Left colon (tissue), 2 donors: ENCODE results near the gene HS3ST5. TPM values are rescaled to one million over a fixed set of nuclear protein-coding genes. Genes with fewer than 3 reads are reported as not detected.
"Not testable (repeated sequence)": the region's sequence is repeated elsewhere in the genome, so short reads cannot be mapped to it uniquely, and the experiment has no call there.

Source experiments
- ATAC-seq: fragments of 200-7000 bp; cut with Tn5 transposase; one replicate; pipeline ENCODE4 v1.9.1; 2020; ENCODE audit warnings: mild to moderate bottlenecking, moderate library complexity
- DNase-seq, 2 donors: peaks; one replicate each; pipeline ENCODE4 v3.0.0-alpha.2; 2020
- intact Hi-C, 2 donors: fragments of 100-400 bp; cut with DNase I in 1 of 2; cut with micrococcal nuclease in 1 of 2; formaldehyde crosslinking; loops; one replicate each; pipeline versions ENCODE4 v1.11.2 to v1.14.0; 2022; cut with DNase I, micrococcal nuclease
- total RNA-seq, 2 donors: library from RNA; stranded (reverse); fragmentation: NEBNext Ultra II Directional; extraction: Animal tissue kit (Norgen Biotek cat#: 25700); gene quantifications; one replicate each; pipeline ENCODE4 v1.2.1, GENCODE V29; 2021
- donor health status: DM: no; HTN: no; CAD: no.
- donor health status: DM: yes; HTN: yes; CAD: no.

Gene HS3ST5
- total RNA-seq, 2 donors from 2014 or later = 0.20 TPM; not detected in 1

- intact Hi-C loops = no loop called here
- ATAC-seq (no peak), DNase-seq (no peak)
Measured at GRCh38 chr6:114081730-114082129, 261.1 kb downstream of the HS3ST5 start.

DNA sequence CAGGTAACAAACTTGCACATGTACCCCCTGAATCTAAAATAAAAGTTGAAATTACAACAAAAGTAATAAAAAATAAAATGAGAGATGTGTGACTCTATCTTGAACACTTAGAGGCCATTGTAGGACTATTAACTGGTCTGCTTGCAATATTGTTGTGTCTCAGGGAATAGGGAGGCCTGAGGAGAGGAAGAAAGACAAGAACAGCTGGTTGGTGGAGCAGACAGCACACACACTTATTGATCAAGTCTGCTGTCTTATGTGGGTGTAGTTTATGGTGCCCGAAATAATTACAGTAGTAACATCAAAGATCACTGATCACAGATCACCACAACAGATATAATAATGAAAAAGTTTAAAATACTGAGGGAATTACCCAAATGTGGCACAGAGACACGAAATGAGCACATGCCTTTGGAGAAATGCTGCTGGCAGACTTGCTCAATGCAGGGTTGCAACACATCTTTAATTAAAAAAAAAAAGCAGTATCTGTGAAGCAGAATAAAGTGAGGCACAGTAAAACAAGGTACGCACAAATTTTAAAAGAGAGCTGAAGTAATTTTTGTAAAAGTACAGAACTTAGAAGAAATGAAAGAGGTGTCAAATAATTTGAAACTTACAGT lies 261.8 kb downstream of the HS3ST5 start:
- DNase-seq = no peak
- intact Hi-C loops = no loop called here

DNA sequence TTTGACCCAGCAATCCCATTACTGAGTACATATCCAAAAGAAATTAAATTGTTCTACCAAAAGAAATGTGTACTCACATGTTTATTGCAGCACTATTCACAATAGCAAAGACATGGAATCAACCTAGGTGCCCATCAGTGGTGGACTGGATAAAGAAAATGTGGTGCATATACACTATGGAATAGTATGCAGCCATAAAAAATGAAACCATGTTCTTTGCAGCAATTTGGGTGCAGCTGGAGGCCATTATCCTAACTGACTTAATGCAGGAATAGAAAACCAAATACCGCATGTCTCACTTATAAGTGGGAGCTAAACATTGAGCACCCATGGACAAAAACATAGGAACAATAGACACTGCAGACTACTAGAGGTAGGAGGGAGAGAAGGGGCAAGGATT lies 262.4 kb downstream of the HS3ST5 start:
- ATAC-seq, intact Hi-C loops: not testable (repeated sequence)

More for the DNA sequence above, 261.8 kb downstream of the HS3ST5 start:
- no peak for ATAC-seq

DNA sequence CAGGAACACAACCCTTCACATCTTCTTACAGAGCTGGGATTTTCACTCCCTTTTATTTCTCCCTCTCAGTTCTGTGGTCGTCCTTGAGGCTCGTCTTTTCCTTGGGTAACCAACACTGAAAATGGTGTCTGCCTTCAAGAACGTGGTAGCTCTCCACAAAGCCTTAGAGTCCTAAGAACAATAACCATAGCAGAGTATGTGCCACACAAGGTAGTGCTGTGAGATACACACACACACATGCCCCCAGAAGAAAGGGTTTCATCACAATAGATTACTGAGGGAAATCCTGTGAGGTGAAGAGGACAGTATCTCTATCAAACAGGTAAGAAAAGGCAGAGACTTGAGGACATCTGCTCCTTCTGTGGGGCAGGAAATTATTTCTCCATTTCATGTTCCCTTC lies 267.0 kb downstream of the HS3ST5 start:
- intact Hi-C loops = no loop called here
- no peak for DNase-seq
- ATAC-seq = no peak

More for the DNA sequence above, 262.4 kb downstream of the HS3ST5 start:
- not testable (repeated sequence) for DNase-seq

DNA sequence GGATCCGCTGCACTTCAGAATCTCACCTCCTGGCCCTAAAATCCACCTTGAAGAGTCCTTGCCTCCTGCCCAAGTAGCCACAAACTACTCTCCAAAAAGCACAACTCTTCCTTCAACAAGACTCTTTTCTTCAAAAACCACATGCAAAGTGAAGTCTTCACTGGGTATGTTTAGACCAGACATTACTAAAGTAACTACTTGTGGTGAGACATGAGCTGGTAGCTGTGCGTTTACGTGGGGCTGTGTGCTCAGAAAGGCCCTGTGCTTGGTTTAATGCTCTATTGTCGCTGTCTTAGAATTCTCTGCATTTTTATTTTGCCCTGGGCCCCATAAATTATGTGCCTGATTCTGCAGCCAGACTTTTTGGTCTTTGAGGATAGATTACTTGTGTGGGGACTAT lies 267.5 kb downstream of the HS3ST5 start:
- ATAC-seq = no peak
- intact Hi-C loops = no loop called here
- DNase-seq = no peak

DNA sequence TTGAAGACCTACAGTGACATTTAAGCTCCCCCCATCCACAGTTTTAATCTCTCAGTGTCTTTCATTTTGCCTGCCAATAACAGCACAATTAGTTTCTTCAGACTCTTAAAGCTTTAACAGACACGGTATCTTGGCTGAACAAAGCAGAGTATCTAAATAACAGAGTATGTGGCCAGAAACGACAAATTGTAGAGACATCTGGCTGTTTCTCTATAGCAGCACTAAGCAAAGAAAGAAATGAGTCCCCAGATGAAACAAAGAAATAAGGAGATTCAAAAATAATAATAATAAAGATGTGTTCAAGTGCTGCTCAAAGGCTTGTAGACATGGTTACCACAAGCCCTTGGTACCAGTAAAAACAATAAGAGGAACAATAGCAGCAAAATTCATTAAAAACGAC lies 274.1 kb downstream of the HS3ST5 start:
- ATAC-seq (no peak), DNase-seq (no peak)
- intact Hi-C loops = no loop called here

DNA sequence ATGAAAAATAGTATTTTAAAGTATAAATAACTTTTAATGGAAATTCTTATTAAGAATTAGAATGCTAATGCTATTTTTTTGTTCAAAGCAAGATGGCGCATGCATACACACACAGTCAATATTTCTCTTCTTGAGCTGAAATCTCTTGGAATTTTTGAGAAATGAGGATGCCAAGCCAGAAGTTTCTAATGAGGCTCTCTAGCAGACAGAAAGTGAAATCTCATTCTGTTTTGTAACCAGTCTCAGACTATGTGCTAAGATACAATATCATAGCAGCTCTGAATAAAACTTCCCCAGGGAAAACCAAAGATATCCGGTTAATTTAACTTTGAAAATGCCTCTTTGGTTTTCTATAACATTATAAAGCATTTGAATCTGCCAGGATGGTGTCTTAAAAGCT lies 274.7 kb downstream of the HS3ST5 start:
- ATAC-seq = no peak
- intact Hi-C loops = no loop called here

GRCh38 chr6:114064862-114065261 lies 278.0 kb downstream of the HS3ST5 start:
- DNase-seq = no peak
- intact Hi-C loops = no loop called here

More for the DNA sequence above, 274.7 kb downstream of the HS3ST5 start:
- DNase-seq = no peak

DNA sequence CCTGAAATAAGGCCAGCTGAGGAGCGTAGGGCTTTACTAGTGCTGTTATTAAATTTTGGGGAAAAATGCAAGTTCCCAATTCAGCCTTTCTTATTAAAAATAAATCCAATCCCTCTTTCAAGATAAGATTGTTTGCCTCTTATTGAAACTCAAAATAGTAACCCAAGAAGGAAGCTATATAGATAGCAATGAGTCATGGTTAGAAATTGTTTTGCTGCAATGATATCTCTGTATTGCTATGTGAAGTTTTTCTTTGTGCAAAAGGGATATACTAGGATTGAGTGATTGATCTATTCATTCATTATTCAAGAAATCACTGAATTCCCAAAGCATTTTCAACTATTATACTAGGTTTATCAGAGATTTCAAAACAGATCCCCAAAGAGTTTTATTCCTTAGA lies 278.9 kb downstream of the HS3ST5 start:
- intact Hi-C loops = no loop called here
- DNase-seq (no peak), ATAC-seq (no peak)

More at GRCh38 chr6:114064862-114065261, 278.0 kb downstream of the HS3ST5 start:
- no peak for ATAC-seq

- no peak for DNase-seq
- no peak for ATAC-seq
- intact Hi-C loops = no loop called here
Measured at GRCh38 chr6:114062199-114062598, 280.6 kb downstream of the HS3ST5 start.

DNA sequence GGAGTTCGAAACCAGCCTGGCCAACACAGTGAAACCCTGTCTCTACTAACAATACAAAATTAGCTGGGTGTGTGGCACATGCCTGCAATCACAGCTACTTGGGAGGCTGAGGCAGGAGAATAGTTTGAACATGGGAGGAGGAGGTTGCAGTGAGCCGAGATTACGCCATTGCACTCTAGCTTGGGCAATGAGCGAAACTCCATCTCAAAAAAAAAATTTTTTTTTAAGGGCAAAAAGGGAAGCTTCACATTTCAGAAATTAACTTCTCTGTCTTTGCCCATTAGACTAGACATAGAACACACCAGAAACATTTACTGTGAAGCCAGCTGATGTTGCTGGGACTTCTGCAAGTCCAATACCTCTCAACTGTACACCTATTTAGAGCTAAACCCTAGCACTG lies 281.1 kb downstream of the HS3ST5 start:
- intact Hi-C loops = no loop called here
- DNase-seq (no peak), ATAC-seq (no peak)

DNA sequence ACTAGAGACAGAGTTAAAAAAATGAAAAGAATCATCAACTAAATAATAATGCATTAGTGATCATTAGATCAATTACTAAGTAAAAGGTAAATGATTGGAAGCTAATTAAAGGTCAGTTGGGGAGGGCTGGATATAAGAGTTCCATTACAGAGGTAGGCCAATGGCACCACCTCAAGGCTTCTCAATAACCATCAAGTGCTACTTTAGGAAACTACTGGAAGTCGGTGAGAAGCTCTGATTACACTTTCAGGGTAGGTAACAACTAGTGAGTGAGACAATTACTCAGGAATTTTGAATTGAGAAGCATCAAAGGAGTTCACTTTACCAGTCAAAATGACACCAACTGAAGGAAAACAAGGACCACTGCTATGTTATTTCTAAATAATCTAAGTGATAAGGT lies 281.7 kb downstream of the HS3ST5 start:
- intact Hi-C loops = no loop called here
- no peak for ATAC-seq
- DNase-seq = no peak

- ATAC-seq = no peak
- no peak for DNase-seq
- intact Hi-C loops = no loop called here
Measured at GRCh38 chr6:114058435-114058834, 284.4 kb downstream of the HS3ST5 start.

DNA sequence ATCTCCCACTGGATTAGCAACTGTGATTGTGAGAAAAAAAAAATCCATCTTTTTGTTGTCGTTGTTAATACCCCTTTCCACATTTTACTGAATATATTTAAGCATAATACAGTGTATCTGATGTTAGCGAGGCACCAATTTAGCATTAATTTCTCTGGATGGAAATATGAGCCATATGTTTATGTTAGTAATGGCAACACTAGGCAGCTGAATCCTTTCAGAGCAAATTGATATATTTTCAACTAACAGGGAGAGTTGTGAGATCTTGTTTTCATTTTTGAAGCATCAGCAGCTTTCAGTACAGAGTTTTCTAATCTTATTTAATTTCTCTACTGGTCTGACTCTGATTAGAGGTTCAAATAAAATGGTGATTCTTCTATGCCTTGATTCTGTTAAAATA lies 287.1 kb downstream of the HS3ST5 start:
- ATAC-seq (no peak), DNase-seq (no peak)
- intact Hi-C loops = no loop called here

DNA sequence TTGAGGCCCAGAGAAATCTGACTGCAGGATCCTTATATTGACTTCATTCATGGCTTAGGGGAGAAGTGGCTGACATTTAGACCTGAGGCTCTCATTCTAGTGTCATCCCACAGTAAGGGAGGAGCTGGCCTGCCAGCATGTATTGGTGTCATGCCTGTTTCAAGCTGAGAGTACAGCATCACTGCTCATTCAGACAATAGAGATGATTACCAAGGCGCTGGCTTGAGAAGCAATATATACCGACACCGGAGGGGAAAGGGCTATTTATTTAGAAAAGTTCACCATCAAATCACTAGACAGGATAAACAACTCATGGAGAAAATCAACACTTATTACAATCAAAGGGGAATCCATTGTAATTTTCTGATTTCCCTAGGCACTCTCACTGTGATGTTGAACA lies 287.5 kb downstream of the HS3ST5 start:
- intact Hi-C loops = no loop called here
- no peak for ATAC-seq
- no peak for DNase-seq

DNA sequence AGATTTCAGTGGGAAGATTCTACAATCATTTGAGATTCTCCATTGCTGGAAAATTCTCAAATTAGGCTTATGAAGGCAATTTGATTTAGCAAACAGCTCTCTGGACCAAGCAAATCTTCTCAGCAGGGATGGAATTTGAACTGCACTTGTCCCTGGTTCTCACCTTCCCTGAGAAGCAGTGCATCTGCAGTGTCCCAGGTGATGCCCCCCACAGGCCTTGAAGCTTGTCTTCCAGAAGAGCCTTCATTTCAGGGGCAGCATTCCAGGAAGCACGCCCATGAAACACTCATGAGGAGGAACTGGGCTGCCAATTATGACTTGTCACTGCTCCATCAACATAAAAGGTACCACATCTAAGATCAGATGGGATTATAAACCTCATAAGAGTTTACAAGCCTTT lies 289.0 kb downstream of the HS3ST5 start:
- DNase-seq = no peak
- intact Hi-C loops = no loop called here
- ATAC-seq = no peak

DNA sequence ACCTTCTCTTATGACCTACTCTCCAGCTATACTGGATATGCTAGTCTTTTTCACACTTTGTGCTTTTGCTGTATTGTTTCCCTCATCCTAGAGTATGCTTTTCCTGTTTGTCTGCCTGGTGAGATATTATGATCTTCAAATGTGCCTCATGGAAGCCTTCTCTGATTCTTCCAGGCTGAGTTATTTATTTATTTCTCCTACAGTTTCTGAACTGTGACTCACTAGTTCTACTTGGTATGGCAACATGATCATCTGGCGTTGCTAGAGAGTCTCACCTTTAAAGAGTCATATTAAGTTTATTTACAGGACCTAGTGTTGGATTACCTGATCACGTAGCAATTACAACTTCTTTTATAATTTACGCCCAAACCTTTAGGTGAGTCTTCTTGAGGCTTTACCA lies 290.7 kb downstream of the HS3ST5 start:
- intact Hi-C loops = no loop called here
- DNase-seq (no peak), ATAC-seq (no peak)

DNA sequence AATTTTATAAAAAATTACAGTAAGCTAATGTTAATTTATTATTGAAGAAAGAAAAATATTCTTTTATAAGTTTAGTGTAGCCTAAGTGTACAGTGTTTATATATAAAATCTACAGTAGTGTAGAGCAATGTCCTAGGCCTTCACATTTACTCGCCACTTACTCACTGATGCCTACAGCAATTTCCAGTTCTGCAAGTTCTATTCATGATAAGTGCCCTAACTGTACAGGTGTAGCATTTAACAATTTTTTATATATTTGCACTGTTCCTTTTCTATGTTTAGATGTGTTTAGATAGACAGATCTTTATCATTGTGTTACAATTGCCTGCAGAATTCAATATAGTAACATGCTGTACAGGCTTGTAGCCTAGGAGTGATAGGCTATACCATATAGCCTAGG lies 291.8 kb downstream of the HS3ST5 start:
- ATAC-seq (peak; percentile 89), DNase-seq (no peak)
- intact Hi-C loops = no loop called here

- ATAC-seq = peak; percentile 73
- DNase-seq = no peak
- intact Hi-C loops = no loop called here
Measured at GRCh38 chr6:114049367-114049966, 293.4 kb downstream of the HS3ST5 start.

- ATAC-seq, intact Hi-C loops, DNase-seq: not testable (repeated sequence)
Measured at GRCh38 chr6:114044566-114044965, 298.3 kb downstream of the HS3ST5 start.
